Measurements from ENCODE around the gene HIGD1A. TPM values are rescaled to one million over a fixed set of nuclear protein-coding genes. Genes with fewer than 3 reads are reported as not detected.

HIGD1A gene
- total RNA-seq, 1 donor from 2014 or later, result 173 TPM

DNA sequence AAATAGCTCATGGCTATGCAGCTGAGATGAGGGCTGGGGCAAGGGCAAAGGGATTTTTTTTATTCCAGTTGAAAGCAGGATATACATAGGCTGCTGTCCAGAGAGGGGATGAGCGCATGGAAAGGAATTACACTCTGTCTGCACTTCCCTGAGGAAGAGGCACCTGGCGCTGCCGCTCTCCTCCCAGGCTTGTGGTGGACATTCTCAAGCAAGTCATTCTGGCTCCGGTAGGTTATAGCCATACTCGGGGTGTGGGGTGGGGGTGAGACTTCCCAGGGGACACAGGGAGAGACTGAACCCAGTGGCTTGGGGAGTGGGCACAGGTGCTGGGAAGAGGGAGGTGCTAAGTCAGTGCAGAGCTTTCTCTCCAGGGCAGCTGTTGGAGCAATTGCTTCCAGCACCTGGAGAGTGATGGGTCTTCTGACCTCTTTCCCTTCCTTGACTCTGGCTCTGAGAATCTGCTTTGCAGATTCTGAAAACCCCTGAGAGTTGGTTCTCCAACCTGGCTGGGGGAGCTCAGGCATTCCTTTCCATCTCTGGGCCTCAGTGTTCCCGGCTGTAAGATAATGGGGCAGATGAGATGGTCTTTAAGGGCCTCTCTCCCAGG is 47.0 kb upstream of the HIGD1A start:
- Histone ChIP-seq H3K27me3 (no peaks in the 10 kb centered on the region), H3K27ac (no peak overlapping the region), H3K4me1 (peaks cover 11% of the 10 kb centered on the region), H3K9me3 (no peaks in the 10 kb centered on the region), H3K4me3 (no peak overlapping the region), H3K36me3 (no peaks in the 10 kb centered on the region)
- DNase-seq (ENCODE audit: extremely low spot score in 2 of 2), result peak; percentile 58 to 76
- TF ChIP-seq POLR2AphosphoS5 (IDR thresholded peaks at IDR 0.05; ENCODE audit: insufficient read depth in 1 of 2, low read depth in 1 of 2) (no peak), POLR2A (IDR thresholded peaks at IDR 0.05) (no peak)
- TF ChIP-seq, protein P1, sequence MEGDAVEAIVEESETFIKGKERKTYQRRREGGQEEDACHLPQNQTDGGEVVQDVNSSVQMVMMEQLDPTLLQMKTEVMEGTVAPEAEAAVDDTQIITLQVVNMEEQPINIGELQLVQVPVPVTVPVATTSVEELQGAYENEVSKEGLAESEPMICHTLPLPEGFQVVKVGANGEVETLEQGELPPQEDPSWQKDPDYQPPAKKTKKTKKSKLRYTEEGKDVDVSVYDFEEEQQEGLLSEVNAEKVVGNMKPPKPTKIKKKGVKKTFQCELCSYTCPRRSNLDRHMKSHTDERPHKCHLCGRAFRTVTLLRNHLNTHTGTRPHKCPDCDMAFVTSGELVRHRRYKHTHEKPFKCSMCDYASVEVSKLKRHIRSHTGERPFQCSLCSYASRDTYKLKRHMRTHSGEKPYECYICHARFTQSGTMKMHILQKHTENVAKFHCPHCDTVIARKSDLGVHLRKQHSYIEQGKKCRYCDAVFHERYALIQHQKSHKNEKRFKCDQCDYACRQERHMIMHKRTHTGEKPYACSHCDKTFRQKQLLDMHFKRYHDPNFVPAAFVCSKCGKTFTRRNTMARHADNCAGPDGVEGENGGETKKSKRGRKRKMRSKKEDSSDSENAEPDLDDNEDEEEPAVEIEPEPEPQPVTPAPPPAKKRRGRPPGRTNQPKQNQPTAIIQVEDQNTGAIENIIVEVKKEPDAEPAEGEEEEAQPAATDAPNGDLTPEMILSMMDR (IDR thresholded peaks at IDR 0.05), result no peak
- intact Hi-C loops (cut with DNase I), result no loop called here

DNA sequence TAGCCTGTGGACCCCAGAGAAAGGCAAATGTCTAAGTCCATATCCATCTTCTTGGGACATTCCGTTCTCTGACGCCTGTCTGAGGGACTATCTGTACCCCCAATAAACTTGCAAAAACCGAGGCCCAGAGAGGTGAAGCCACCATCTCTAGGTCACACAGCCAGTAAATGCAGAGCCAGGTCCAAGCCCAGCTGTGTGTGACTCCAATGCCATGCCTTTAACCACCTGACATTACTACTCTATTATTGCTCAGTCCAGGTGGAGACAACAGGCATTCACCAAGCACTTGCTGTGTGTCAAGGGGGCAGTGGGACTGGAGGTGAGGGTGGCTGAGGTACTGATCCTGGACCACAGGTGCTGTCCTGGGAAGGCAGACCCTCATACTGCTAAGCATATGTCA is 46.0 kb upstream of the HIGD1A start:
- Histone ChIP-seq H3K9me3 (no peaks in the 10 kb centered on the region), H3K4me3 (no peak overlapping the region), H3K36me3 (no peaks in the 10 kb centered on the region), H3K27ac (no peak overlapping the region), H3K27me3 (no peaks in the 10 kb centered on the region), H3K4me1 (peaks cover 11% of the 10 kb centered on the region)
- no peak for TF ChIP-seq POLR2A (IDR thresholded peaks at IDR 0.05)
- no peak for TF ChIP-seq POLR2AphosphoS5 (IDR thresholded peaks at IDR 0.05; ENCODE audit: insufficient read depth in 1 of 2, low read depth in 1 of 2)
- TF ChIP-seq, protein P1 (IDR thresholded peaks at IDR 0.05), result no peak
- DNase-seq (ENCODE audit: extremely low spot score in 2 of 2), result peak; percentile 44 to 84
- intact Hi-C loops (cut with DNase I), result no loop called here

DNA sequence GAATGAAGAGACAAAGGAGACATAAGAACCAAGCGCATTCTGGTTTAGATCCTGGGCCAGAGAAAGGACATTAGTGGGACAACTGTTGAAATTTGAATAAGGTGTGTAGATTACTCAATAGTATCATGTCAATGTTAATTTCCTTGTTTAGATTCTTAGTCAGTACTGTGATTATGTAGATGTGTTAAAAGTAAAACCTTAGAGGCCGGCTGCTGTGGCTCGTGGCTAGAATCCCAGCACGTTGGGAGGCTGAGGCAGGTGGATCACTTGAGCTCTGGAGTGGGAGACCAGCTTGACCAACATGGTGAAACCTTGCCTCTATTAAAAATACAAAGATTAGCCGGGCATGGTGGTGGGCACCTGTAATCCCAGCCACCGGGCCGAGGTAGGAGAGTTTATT is 44.7 kb upstream of the HIGD1A start:
- H3K4me1 ChIP-seq, result peaks cover 11% of the 10 kb centered on the region
- H3K36me3 ChIP-seq, result no peaks in the 10 kb centered on the region
- H3K9me3 ChIP-seq, result no peaks in the 10 kb centered on the region
- no peak overlapping the region for H3K4me3 ChIP-seq
- intact Hi-C loops (cut with DNase I), result loop anchor here (10.0 kb wide), 1 partner anchor 64 kb away; no protein-coding TSS in a partner anchor
- DNase-seq (ENCODE audit: extremely low spot score in 2 of 2), result peak in 1 of 2 donors; percentile 40
- H3K27me3 ChIP-seq, result no peaks in the 10 kb centered on the region
- no peak for TF ChIP-seq POLR2AphosphoS5 (IDR thresholded peaks at IDR 0.05; ENCODE audit: insufficient read depth in 1 of 2, low read depth in 1 of 2)
- TF ChIP-seq, protein P1 (IDR thresholded peaks at IDR 0.05), result no peak
- H3K27ac ChIP-seq, result no peak overlapping the region

DNA sequence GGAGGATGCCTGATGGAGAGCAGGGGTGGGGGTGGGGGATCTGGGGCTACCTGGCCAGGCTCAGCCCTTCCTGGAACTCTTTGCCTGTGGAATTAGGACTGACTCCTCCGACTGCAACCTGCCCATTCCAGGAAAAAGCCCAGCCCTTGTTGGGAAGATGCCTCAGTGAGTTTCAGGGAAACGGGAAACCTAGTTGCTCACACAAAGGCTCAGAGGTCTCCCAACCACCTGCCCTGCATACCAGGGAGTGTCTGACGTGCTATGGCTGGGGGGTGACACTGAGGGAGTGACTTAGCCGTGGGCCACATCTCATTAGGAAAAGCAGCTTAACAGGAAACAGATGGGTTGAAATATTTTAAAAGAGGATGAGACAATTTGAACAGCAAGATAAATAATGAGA is 43.4 kb upstream of the HIGD1A start:
- Histone ChIP-seq H3K27ac (no peak overlapping the region), H3K4me3 (no peak overlapping the region), H3K36me3 (no peaks in the 10 kb centered on the region), H3K9me3 (no peaks in the 10 kb centered on the region), H3K27me3 (no peaks in the 10 kb centered on the region), H3K4me1 (peaks cover 11% of the 10 kb centered on the region)
- intact Hi-C loops (cut with DNase I), result loop anchor here (10.0 kb wide), 1 partner anchor 63 kb away; no protein-coding TSS in a partner anchor
- DNase-seq (ENCODE audit: extremely low spot score in 2 of 2), result no peak
- TF ChIP-seq POLR2AphosphoS5 (IDR thresholded peaks at IDR 0.05; ENCODE audit: insufficient read depth in 1 of 2, low read depth in 1 of 2) (no peak), POLR2A (IDR thresholded peaks at IDR 0.05) (no peak)
- TF ChIP-seq, protein P1 (IDR thresholded peaks at IDR 0.05), result no peak

All from vagina (tissue), 2 donors.